Hair follicle dermal papilla cell (primary cell): ENCODE data around the gene ZCCHC7. TPM values are rescaled to one million over a fixed set of nuclear protein-coding genes. Genes with fewer than 3 reads are reported as not detected.

Experiments
- small RNA-seq: library from RNA; depleted of rRNA; stranded (forward); fragments of <200 nt; gene quantifications from one replicate; pipeline ENCODE3, GENCODE V24; 2012
- total RNA-seq: library from RNA; depleted of rRNA; stranded (reverse); fragments of >200 nt; gene quantifications from 2 replicates; pipeline ENCODE4 v1.2.3, GENCODE V29; 2012

The ZCCHC7 gene
- 21.9 and 24.7 TPM in 2 replicates for total RNA-seq

DNA sequence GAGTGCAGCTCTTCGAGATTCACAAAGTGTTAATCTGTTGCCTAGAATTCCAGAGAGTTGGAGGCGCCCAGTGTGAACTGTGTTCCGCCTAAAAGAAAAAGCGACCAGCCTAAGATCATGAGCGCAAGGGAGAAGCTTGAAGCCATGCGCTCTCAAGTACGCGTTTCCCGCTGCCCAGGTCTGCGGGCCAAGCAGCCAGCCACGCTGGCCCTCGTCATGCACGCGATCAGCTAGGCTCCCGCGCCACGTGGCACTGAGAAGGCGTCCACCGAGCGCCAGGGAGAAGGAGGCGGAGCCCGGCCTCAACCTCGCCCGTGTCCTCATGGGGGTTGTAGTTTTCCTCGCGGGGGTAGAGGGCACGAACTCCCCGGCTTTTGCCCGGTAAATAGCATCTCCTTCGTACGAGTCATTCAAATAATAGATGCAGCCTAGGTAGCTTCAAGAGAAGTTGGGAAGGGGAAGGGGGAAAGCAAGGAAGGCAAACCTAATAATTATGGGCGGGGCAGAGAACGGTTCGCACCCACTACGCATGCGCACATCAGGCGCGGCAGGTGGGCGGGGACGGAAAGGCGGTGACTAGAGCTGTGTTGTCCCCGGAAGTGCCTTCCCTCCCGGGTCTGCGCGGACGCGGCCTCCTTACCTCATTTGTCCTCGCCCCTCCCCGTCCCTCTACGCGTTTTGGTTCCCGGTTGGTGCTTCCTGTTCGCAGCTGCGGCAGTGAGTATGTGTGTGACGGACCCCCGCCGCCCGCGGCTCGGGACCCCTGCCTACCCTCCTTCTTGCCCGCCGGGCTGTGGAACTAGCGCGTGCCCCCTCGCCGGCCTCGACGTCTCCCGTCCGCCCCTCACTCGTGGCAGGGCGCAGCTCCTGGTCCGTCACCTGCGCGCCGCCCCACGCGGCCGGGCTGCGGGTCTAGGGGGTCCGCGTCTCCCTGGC is at the start of gene ZCCHC7:
Gene ZCCHC7 (plus strand): TSS at position 668 of the 936 bp plus-strand sequence.

Small RNA genes within 50 kb of the gene (small RNA-seq; reads per million reads assigned to genes)
- gene AL512604.1 (not detected), gene RF00019 (not detected), gene RNU6-677P (not detected)

Other genes with a start within 250 kb of the ZCCHC7 start
- not detected in 2 replicates for gene PAX5, start 86.3 kb upstream of the ZCCHC7 start, total RNA-seq